Measurements from ENCODE around the gene ZNF157. TPM values are rescaled to one million over a fixed set of nuclear protein-coding genes. Genes with fewer than 3 reads are reported as not detected.

The ZNF157 gene
- total and polyA plus RNA-seq, 2 experiments from 2014 or later = 0.68 to 1.5 TPM

DNA sequence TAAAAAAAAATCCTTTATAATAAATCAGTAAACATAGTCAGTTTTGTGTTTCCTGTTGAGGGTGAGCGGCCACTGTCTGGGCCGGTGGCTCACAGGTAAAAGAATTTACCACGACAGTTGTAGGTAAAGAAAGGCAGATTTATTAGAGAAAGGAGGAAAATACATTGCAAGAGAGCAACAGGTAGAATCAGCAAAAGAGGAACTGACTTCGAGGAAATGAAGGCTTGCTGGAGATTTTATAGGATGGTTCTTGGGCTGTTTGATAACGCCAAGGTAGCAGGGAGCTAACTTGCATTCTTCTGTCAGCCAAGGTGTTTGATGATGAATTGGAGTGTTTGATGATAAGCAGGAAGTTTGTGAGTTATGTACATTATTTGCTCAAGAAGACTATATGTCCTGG is 2.8 kb downstream of the ZNF157 start:
- Histone ChIP-seq H2AFZ (no peak overlapping the region), H3K27ac (ENCODE audit: low read depth) (no peak overlapping the region), H3K27me3 (ENCODE audit: insufficient read depth) (no peaks in the 10 kb centered on the region), H3K79me2 (replicated peaks; ENCODE audit: insufficient read depth) (no peaks in the 10 kb centered on the region), H3K4me3 (no peak overlapping the region), H3K9me2 (ENCODE audit: insufficient read depth) (no peaks in the 10 kb centered on the region), H3F3A (replicated peaks; ENCODE audit: low read depth) (no peaks in the 10 kb centered on the region), H3K36me3 (ENCODE audit: insufficient read depth) (no peaks in the 10 kb centered on the region), H4K20me1 (replicated peaks; ENCODE audit: insufficient read depth) (no peaks in the 10 kb centered on the region), H3K4me2 (no peak overlapping the region), H3K4me1 (ENCODE audit: insufficient read depth) (peaks cover 6% of the 10 kb centered on the region)
- no peak for TF ChIP-seq ZNF114 (CRISPR knock-in tag; IDR thresholded peaks at IDR 0.05)
- TF ChIP-seq CREB1 (CRISPR knock-in tag; IDR thresholded peaks at IDR 0.05; ENCODE audit: low read depth) = no peak
- TF ChIP-seq ZNF331 (CRISPR knock-in tag; IDR thresholded peaks at IDR 0.05; ENCODE audit: low read depth) = no peak
- no peak for TF ChIP-seq POLR2AphosphoS5 (IDR thresholded peaks at IDR 0.05; ENCODE audit: low read depth)
- TF ChIP-seq, protein P1, sequence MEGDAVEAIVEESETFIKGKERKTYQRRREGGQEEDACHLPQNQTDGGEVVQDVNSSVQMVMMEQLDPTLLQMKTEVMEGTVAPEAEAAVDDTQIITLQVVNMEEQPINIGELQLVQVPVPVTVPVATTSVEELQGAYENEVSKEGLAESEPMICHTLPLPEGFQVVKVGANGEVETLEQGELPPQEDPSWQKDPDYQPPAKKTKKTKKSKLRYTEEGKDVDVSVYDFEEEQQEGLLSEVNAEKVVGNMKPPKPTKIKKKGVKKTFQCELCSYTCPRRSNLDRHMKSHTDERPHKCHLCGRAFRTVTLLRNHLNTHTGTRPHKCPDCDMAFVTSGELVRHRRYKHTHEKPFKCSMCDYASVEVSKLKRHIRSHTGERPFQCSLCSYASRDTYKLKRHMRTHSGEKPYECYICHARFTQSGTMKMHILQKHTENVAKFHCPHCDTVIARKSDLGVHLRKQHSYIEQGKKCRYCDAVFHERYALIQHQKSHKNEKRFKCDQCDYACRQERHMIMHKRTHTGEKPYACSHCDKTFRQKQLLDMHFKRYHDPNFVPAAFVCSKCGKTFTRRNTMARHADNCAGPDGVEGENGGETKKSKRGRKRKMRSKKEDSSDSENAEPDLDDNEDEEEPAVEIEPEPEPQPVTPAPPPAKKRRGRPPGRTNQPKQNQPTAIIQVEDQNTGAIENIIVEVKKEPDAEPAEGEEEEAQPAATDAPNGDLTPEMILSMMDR (conservative IDR thresholded peaks at IDR 0.05; ENCODE audit: low read depth in 2 of 2) = no peak
- TF ChIP-seq, protein P2, sequence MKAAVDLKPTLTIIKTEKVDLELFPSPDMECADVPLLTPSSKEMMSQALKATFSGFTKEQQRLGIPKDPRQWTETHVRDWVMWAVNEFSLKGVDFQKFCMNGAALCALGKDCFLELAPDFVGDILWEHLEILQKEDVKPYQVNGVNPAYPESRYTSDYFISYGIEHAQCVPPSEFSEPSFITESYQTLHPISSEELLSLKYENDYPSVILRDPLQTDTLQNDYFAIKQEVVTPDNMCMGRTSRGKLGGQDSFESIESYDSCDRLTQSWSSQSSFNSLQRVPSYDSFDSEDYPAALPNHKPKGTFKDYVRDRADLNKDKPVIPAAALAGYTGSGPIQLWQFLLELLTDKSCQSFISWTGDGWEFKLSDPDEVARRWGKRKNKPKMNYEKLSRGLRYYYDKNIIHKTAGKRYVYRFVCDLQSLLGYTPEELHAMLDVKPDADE (IDR thresholded peaks at IDR 0.05) = no peak
- TF ChIP-seq STAT1 (IDR thresholded peaks at IDR 0.05; ENCODE audit: unreplicated experiment) = no peak
- TF ChIP-seq EZH2 (IDR thresholded peaks at IDR 0.05; ENCODE audit: low read depth, unreplicated experiment) = no peak
- TF ChIP-seq, protein P3, sequence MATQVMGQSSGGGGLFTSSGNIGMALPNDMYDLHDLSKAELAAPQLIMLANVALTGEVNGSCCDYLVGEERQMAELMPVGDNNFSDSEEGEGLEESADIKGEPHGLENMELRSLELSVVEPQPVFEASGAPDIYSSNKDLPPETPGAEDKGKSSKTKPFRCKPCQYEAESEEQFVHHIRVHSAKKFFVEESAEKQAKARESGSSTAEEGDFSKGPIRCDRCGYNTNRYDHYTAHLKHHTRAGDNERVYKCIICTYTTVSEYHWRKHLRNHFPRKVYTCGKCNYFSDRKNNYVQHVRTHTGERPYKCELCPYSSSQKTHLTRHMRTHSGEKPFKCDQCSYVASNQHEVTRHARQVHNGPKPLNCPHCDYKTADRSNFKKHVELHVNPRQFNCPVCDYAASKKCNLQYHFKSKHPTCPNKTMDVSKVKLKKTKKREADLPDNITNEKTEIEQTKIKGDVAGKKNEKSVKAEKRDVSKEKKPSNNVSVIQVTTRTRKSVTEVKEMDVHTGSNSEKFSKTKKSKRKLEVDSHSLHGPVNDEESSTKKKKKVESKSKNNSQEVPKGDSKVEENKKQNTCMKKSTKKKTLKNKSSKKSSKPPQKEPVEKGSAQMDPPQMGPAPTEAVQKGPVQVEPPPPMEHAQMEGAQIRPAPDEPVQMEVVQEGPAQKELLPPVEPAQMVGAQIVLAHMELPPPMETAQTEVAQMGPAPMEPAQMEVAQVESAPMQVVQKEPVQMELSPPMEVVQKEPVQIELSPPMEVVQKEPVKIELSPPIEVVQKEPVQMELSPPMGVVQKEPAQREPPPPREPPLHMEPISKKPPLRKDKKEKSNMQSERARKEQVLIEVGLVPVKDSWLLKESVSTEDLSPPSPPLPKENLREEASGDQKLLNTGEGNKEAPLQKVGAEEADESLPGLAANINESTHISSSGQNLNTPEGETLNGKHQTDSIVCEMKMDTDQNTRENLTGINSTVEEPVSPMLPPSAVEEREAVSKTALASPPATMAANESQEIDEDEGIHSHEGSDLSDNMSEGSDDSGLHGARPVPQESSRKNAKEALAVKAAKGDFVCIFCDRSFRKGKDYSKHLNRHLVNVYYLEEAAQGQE (IDR thresholded peaks at IDR 0.05; ENCODE audit: unreplicated experiment) = no peak
- no peak for TF ChIP-seq NANOG (IDR thresholded peaks at IDR 0.05; ENCODE audit: borderline replicate concordance)
- TF ChIP-seq, protein P4, sequence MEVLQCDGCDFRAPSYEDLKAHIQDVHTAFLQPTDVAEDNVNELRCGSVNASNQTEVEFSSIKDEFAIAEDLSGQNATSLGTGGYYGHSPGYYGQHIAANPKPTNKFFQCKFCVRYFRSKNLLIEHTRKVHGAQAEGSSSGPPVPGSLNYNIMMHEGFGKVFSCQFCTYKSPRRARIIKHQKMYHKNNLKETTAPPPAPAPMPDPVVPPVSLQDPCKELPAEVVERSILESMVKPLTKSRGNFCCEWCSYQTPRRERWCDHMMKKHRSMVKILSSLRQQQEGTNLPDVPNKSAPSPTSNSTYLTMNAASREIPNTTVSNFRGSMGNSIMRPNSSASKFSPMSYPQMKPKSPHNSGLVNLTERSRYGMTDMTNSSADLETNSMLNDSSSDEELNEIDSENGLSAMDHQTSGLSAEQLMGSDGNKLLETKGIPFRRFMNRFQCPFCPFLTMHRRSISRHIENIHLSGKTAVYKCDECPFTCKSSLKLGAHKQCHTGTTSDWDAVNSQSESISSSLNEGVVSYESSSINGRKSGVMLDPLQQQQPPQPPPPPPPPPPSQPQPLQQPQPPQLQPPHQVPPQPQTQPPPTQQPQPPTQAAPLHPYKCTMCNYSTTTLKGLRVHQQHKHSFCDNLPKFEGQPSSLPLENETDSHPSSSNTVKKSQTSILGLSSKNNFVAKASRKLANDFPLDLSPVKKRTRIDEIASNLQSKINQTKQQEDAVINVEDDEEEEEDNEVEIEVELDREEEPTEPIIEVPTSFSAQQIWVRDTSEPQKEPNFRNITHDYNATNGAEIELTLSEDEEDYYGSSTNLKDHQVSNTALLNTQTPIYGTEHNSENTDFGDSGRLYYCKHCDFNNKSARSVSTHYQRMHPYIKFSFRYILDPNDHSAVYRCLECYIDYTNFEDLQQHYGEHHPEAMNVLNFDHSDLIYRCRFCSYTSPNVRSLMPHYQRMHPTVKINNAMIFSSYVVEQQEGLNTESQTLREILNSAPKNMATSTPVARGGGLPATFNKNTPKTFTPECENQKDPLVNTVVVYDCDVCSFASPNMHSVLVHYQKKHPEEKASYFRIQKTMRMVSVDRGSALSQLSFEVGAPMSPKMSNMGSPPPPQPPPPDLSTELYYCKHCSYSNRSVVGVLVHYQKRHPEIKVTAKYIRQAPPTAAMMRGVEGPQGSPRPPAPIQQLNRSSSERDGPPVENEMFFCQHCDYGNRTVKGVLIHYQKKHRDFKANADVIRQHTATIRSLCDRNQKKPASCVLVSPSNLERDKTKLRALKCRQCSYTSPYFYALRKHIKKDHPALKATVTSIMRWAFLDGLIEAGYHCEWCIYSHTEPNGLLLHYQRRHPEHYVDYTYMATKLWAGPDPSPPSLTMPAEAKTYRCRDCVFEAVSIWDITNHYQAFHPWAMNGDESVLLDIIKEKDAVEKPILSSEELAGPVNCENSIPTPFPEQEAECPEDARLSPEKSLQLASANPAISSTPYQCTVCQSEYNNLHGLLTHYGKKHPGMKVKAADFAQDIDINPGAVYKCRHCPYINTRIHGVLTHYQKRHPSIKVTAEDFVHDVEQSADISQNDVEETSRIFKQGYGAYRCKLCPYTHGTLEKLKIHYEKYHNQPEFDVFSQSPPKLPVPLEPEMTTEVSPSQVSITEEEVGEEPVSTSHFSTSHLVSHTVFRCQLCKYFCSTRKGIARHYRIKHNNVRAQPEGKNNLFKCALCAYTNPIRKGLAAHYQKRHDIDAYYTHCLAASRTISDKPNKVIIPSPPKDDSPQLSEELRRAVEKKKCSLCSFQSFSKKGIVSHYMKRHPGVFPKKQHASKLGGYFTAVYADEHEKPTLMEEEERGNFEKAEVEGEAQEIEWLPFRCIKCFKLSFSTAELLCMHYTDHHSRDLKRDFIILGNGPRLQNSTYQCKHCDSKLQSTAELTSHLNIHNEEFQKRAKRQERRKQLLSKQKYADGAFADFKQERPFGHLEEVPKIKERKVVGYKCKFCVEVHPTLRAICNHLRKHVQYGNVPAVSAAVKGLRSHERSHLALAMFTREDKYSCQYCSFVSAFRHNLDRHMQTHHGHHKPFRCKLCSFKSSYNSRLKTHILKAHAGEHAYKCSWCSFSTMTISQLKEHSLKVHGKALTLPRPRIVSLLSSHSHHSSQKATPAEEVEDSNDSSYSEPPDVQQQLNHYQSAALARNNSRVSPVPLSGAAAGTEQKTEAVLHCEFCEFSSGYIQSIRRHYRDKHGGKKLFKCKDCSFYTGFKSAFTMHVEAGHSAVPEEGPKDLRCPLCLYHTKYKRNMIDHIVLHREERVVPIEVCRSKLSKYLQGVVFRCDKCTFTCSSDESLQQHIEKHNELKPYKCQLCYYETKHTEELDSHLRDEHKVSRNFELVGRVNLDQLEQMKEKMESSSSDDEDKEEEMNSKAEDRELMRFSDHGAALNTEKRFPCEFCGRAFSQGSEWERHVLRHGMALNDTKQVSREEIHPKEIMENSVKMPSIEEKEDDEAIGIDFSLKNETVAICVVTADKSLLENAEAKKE (CRISPR knock-in tag; IDR thresholded peaks at IDR 0.05) = no peak
- no peak for TF ChIP-seq JUNB (IDR thresholded peaks at IDR 0.05; ENCODE audit: unreplicated experiment)
- no peak for TF ChIP-seq EZH2phosphoT487 (IDR thresholded peaks at IDR 0.05; ENCODE audit: unreplicated experiment)
- no peak overlapping the region for H3K27ac Mint-ChIP-seq
- H3K9me3 Mint-ChIP-seq = no peaks in the 10 kb centered on the region
- ATAC-seq (no peak), DNase-seq (ENCODE audit: low spot score) (no peak)
- no peak overlapping the region for H3K4me3 Mint-ChIP-seq
- no peaks in the 10 kb centered on the region for H3K36me3 Mint-ChIP-seq (ENCODE audit: low read depth)
- H3K27me3 Mint-ChIP-seq (ENCODE audit: insufficient read depth, low read depth, poor library complexity) = peaks cover 4% of the 10 kb centered on the region
- H3K4me1 Mint-ChIP-seq = peaks cover 14% of the 10 kb centered on the region; the same call in 2 of the 3 replicates

All from GM23338 (cell line).